ENCODE measurements around the gene MGA.

The MGA gene

GRCh38 chr15:41779662-41780157 lies 119.5 kb downstream of the MGA start:
- in situ Hi-C loops (cut with HindIII; ENCODE audit: low sequenced_read_pairs), result loop anchor here (5.0 kb wide), 1 partner anchor 33 kb away; no protein-coding TSS in a partner anchor

- in situ Hi-C loops (cut with HindIII; ENCODE audit: low sequenced_read_pairs), result no loop called here
Measured at GRCh38 chr15:41780266-41780665, 120.1 kb downstream of the MGA start.

DNA sequence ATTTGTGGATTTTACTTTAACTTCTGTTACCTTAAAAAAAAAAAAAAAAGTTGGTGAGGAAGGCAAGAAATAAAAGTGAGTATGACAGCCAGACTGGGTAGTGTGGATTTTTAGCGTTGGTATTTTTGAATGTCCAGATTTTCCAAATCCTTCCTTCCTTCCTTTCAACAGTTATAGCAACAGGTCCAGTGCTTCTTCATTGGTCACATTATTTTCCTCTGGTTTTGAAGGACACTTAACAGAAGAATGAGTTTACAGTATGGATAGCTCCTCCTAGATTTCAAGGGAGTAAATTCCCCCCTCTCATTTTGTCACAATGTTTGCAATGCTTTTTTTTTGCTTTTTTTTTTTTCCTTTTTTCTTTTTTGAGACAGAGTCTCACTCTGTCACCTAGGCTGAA lies 120.5 kb downstream of the MGA start:
- in situ Hi-C loops (cut with HindIII; ENCODE audit: low sequenced_read_pairs), result no loop called here

GRCh38 chr15:41782371-41783282 lies 122.4 kb downstream of the MGA start:
- in situ Hi-C loops (cut with HindIII; ENCODE audit: low sequenced_read_pairs), result no loop called here

- in situ Hi-C loops (cut with HindIII; ENCODE audit: low sequenced_read_pairs), result no loop called here
Measured at GRCh38 chr15:41783296-41783695, 123.1 kb downstream of the MGA start.

DNA sequence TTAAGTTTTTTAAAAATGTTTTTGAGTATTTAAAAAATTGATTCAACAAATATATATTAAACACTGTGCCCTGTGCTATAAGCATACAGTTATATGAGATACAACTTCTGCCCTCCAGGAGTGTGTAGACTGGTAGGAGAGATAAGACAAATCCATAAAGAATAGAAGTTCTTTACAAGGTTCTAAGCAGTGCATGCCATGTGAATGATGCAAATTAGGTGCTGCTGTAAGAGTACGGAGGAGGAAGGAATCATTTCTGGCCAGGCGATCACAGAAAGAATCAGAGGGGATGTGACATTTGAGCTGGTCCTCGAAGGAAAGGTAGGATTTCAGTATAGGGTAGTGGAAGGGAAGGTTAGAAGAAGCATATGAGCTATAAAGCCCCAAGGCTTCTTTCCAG lies 128.1 kb downstream of the MGA start:
- in situ Hi-C loops (cut with HindIII; ENCODE audit: low sequenced_read_pairs), result no loop called here

GRCh38 chr15:41789236-41789635 lies 129.0 kb downstream of the MGA start:
- in situ Hi-C loops (cut with HindIII; ENCODE audit: low sequenced_read_pairs), result no loop called here

GRCh38 chr15:41789662-41790061 lies 129.5 kb downstream of the MGA start:
- in situ Hi-C loops (cut with HindIII; ENCODE audit: low sequenced_read_pairs), result no loop called here

DNA sequence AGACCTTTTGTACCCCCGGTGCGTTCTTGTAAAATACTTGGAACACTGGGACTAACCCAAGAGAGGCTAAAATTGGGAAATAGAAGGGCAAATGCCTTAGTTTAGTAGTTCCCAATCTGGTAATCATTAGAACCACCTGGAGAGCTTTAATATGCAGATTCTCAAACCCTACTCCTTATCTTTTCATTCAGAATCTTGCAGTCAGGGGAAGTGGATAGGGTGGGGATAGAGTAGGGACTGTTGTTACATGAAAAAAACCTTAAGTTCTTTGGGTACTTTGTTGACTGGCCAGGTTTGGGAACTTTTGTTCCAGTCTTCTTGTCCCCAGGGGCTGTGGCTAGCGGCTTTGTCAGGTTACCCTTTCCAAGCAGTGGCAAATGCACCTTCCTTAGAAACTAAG lies 130.0 kb downstream of the MGA start:
- in situ Hi-C loops (cut with HindIII; ENCODE audit: low sequenced_read_pairs), result no loop called here

DNA sequence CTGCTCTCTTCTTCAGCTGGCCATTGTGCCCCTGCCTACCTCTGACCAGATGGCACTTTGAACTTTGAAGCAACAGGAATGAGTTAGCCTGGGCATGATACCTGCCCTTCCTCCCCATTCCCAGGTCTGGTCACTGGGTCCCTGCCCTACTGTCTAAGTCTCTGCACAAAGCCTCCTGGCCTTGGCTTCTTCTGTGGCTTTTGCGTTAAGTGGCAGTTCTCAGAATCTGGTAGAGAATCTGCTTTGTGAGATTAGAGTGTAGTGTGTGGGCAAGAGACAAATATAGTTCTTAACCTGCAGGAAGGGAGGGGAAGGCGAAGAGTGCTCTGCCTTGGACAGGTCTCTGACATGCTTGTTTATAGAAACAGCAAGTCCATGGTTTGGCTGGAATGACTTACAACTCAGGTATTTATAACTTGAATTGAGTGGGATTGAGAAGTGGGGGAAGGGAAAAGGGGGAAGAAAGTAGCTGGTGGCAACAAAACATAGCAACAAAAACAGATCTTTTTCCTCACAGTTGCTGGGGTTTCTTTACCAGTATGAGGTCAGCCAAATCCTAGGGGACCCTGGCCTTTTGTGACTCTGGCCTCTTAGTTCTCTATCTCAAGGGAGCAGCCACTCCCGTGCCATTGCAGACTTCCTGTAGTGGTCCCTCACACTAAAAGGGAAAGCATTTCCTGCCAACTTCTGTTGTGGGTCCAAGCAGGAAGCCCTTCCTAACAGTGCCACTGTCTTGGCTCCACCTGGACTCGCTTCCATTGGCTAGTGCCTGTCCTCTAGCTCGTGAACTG lies 130.7 kb downstream of the MGA start:
- in situ Hi-C loops (cut with HindIII; ENCODE audit: low sequenced_read_pairs), result no loop called here

DNA sequence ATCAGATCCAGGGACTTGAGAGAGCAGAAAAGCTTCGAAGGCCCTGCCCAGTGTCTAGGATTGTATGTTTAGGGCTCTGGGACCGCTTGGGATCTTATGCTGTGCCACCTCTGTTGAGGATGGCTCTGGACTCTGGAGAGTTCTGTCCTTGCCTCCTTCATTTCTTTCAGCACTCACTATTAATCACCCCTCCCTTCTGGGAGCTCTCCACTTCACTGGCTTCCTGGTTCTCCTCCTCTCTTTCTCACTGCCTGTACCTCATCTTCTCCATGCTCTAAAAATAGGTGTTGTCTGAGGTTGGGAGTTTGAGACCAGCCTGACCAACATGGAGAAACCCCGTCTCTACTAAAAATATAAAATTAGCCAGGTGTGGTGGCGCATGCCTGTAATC lies 131.3 kb downstream of the MGA start:
- in situ Hi-C loops (cut with HindIII; ENCODE audit: low sequenced_read_pairs), result no loop called here

DNA sequence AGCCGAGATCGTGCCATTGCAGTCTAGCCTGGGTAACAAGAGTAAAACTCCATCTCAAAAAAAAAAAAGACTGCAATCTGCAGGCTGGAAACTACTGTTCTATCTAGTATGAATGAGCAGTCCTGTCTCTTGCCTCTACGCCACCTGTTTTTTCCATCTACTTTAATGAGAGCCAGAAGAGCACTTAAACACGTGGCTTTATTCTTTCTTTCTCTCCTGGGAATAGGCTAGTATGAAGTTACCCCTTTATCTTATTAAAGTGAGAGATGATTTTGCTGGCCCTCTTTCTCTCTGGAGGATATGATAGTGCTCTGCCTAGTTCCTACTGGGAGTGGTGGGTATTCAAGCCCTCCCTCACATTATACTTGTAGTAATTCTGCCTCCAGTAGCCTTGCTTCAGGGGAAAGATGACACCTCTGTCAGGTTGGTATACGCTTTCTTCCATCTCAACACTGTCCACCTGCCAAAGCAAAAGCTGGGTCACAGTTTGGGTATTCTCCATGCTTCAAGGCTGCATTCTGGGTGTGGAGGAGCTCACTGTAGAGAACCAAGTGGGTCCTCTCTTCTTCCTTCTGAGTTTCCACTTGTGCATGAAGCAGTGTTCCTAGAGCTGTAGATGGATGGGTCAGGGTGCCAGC lies 131.9 kb downstream of the MGA start:
- in situ Hi-C loops (cut with HindIII; ENCODE audit: low sequenced_read_pairs), result no loop called here

DNA sequence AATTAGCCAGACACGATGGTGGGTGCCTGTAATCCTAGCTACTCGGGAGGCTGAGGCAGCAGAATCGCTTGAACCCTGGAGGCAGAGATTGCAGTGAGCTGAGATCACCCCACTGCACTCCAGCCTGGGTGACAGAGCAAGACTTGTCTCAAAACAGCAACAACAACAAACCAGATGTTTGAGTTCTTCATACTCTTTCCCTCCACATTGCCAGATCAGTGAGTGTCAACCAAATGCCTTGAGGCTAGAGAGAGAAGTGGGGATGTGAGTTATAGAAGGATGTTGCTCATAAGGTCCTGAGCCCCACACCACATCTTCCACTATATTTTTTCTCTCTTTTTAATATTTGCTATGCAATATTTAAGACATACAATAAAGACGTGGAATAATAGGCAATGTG lies 133.9 kb downstream of the MGA start:
- in situ Hi-C loops (cut with HindIII; ENCODE audit: low sequenced_read_pairs), result no loop called here

GRCh38 chr15:41795996-41796856 lies 136.0 kb downstream of the MGA start:
- in situ Hi-C loops (cut with HindIII; ENCODE audit: low sequenced_read_pairs), result no loop called here

DNA sequence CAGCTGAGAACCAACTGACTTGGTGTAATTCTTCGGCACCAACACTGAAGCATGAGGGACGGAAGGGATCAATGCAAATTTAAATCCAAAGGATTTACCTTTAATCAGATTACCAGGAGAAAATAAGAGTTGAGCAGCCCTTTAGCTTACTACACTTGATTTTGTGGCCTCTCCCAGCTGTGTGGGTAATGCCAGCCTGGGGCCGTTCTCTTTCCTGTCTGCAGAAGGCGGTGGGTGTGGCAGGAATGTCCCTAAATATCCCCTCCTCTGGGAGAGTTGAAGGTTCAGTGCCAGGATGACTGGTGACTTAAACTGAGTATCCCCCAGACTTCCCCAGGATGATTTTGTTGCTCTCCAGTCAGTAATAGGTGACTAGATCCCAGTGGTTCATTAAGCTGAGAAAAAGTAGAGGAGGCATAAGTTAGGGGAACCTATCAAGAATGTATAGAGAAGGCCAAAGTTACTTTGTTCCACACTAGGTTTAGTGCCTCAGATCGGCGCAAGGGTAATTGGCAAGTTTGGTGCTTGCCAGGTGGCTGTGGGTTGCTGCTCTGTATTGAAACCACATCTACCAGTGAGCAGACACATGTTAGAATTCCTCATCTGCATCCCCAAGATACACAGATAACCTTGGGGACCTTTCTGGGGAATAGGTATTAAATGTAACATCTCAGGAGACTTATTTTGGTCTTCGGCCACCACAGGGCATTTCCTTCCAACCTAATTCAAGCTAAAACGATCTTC lies 137.2 kb downstream of the MGA start:
- in situ Hi-C loops (cut with HindIII; ENCODE audit: low sequenced_read_pairs), result no loop called here

DNA sequence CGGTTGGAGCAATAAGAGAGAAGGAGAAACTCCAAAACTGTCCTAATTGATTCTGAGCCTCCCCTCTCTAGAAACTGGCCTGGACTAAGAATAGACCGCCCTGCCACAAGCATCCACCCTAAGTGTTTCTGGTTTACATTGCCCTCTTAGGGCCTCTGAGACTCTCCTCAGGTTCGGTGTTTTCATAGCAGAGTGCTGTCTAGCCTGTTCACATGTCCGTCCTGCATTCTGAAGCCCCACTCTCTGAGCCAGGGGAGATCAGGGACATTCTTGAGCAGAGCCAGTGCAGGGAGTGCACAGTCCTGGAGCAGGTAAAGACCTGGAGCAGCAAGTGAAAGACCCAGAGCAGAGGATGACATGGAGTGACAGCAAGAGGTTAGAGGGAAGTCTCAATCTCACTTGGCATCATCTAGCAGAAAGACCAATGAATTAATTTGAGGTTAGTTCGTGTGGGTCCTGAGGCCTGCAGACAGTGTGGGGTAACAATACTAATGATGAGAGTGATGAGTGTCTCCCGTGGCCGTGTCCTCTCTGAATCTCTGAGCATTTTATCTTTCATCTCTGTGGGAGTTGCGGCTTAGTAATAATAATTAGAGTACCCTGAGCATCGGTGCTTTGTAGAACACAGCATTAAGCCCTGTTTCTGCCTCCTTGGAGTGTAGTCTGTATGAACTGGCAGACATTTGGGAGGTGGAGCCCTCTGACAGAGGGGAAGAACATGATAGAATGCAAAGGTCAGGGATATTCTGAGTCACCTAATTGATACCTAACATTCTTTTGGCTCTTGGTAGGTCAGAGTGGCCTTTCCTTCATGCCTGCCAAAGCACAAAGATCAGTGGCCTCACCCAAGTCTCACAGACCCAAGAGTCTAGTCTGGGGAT lies 138.6 kb downstream of the MGA start:
- in situ Hi-C loops (cut with HindIII; ENCODE audit: low sequenced_read_pairs), result no loop called here

DNA sequence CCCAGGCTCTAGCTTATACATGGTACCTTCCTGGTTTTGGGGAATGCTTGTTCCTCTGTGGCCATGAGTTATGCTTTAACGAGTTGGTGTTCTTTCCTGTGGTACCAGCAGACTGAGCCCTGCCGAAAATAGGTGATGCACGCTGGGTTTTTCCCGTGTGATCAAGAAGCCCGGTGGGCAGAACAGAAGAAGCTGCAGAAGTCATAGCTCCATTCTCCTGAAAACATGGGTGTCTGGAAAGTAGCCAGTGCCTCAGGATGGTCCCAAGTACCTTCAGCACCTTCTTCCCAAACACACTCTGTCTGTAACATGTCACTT lies 139.2 kb downstream of the MGA start:
- in situ Hi-C loops (cut with HindIII; ENCODE audit: low sequenced_read_pairs), result no loop called here

DNA sequence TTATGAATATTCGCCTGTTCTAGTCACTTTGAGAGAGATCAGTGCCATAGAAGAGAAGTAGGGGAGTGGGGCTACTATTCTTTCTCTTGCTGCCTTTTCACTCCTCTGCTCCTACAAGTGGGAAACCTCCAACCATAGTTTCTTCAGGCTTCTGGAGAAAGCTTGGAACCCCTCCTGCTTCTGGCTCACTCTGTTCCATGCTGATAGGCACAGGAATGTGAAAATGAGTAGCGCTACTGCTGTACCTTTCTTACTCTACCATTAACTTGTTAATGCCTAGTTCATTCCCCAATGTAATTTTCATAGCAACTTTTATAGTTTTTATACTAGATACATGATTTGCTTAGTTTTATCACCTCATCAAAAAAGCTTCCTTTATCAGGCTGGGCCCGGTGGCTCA lies 141.0 kb downstream of the MGA start:
- in situ Hi-C loops (cut with HindIII; ENCODE audit: low sequenced_read_pairs), result loop anchor here (5.0 kb wide), 1 partner anchor 106 kb away; no protein-coding TSS in a partner anchor
